Activated CD8-positive, alpha-beta T cell treated with anti-CD3 and anti-CD28 coated beads, Interleukin-2, amount 10 ng/mL, durations not matched to agents 7 days and 5 days (primary cell): ENCODE measurements around the gene ALPI. TPM values are rescaled to one million over a fixed set of nuclear protein-coding genes. Genes with fewer than 3 reads are reported as not detected.

ENCODE experiments used
- ATAC-seq: fragments of 150-1000 bp; cut with Tn5 transposase; one replicate; pipeline ENCODE4 v1.10.0; 2021; ENCODE audit warnings: moderate library complexity
- CTCF ChIA-PET: fragments of 350-600 bp; sonication (Branson Sonifier 250); formaldehyde crosslinking; loops from one replicate; lab custom pipeline; 2021; ENCODE audit warnings: antibody characterized with exemption; lab: Charles Lee
- POLR2A ChIA-PET: fragments of 350-600 bp; sonication (Branson Sonifier 250); formaldehyde crosslinking; loops from one replicate; lab custom pipeline; 2021; ENCODE audit warnings: antibody characterized with exemption; lab: Charles Lee
- DNase-seq: peaks from one replicate; pipeline ENCODE4 v3.0.0-alpha.2; 2020
- H3K27ac Mint-ChIP-seq: one replicate; pipeline ENCODE4 v1.8.0; 2021; ENCODE audit warnings: mild to moderate bottlenecking, mixed read lengths
- H3K27me3 Mint-ChIP-seq: one replicate; pipeline ENCODE4 v1.8.0; 2021; ENCODE audit warnings: low read depth, mixed read lengths
- H3K36me3 Mint-ChIP-seq: one replicate; pipeline ENCODE4 v1.8.0; 2021; ENCODE audit warnings: low read depth, mixed read lengths
- H3K4me1 Mint-ChIP-seq: one replicate; pipeline ENCODE4 v1.8.0; 2021; ENCODE audit warnings: low read depth, mixed read lengths
- H3K4me3 Mint-ChIP-seq: one replicate; pipeline ENCODE4 v1.8.0; 2021; ENCODE audit warnings: mild to moderate bottlenecking, mixed read lengths
- H3K9me3 Mint-ChIP-seq: one replicate; pipeline ENCODE4 v1.8.0; 2022; ENCODE audit warnings: mixed read lengths; ENCODE audit not compliant: insufficient read depth
- total RNA-seq, 2 experiments: library from RNA; stranded (reverse); gene quantifications; one replicate each; pipeline ENCODE4 v1.2.3, GENCODE V29; 2021

ALPI gene
- total RNA-seq, 2 experiments from 2014 or later: not detected

- Mint-ChIP-seq H3K36me3 (no peaks in the 10 kb centered on the region), H3K27ac (no peak overlapping the region), H3K27me3 (peaks cover 40% of the 10 kb centered on the region), H3K9me3 (no peaks in the 10 kb centered on the region), H3K4me1 (peaks cover 2% of the 10 kb centered on the region), H3K4me3 (no peak overlapping the region)
- ATAC-seq (no peak), DNase-seq (no peak)
- CTCF ChIA-PET: no interaction called here
- POLR2A ChIA-PET: interaction anchor here (0.6 kb wide), 1 partner anchor 33 kb away, joined by 3 read pairs; no protein-coding TSS in a partner anchor
Measured at GRCh38 chr2:232503809-232504323, 47.9 kb downstream of the ALPI start.

- Mint-ChIP-seq H3K9me3 (no peaks in the 10 kb centered on the region), H3K27me3 (peaks cover 38% of the 10 kb centered on the region), H3K27ac (no peak overlapping the region), H3K4me1 (peaks cover 2% of the 10 kb centered on the region), H3K4me3 (no peak overlapping the region), H3K36me3 (no peaks in the 10 kb centered on the region)
- ChIA-PET POLR2A (no interaction called here), CTCF (no interaction called here)
- DNase-seq (no peak), ATAC-seq (no peak)
Measured at GRCh38 chr2:232504438-232504837, 48.5 kb downstream of the ALPI start.

- Mint-ChIP-seq H3K27me3 (peaks cover 40% of the 10 kb centered on the region), H3K27ac (no peak overlapping the region), H3K9me3 (no peaks in the 10 kb centered on the region), H3K4me1 (peaks cover 2% of the 10 kb centered on the region), H3K36me3 (no peaks in the 10 kb centered on the region), H3K4me3 (no peak overlapping the region)
- ChIA-PET CTCF (no interaction called here), POLR2A (no interaction called here)
- no peak for DNase-seq
- ATAC-seq: no peak
Measured at GRCh38 chr2:232505856-232506255, 49.9 kb downstream of the ALPI start.

- ChIA-PET POLR2A (no interaction called here), CTCF (no interaction called here)
- ATAC-seq: no peak
- Mint-ChIP-seq H3K27me3 (peaks cover 37% of the 10 kb centered on the region), H3K4me1 (peaks cover 2% of the 10 kb centered on the region), H3K9me3 (no peaks in the 10 kb centered on the region), H3K4me3 (no peak overlapping the region), H3K36me3 (no peaks in the 10 kb centered on the region), H3K27ac (no peak overlapping the region)
- DNase-seq: no peak
Measured at GRCh38 chr2:232506709-232507108, 50.8 kb downstream of the ALPI start.

- ChIA-PET CTCF (no interaction called here), POLR2A (no interaction called here)
- no peak overlapping the region for H3K4me3 Mint-ChIP-seq
- H3K36me3 Mint-ChIP-seq: no peaks in the 10 kb centered on the region
- no peaks in the 10 kb centered on the region for H3K4me1 Mint-ChIP-seq
- no peak overlapping the region for H3K27ac Mint-ChIP-seq
- no peak for DNase-seq
- ATAC-seq: no peak
- H3K27me3 Mint-ChIP-seq: peaks cover 27% of the 10 kb centered on the region
- no peaks in the 10 kb centered on the region for H3K9me3 Mint-ChIP-seq
Measured at GRCh38 chr2:232508251-232508650, 52.3 kb downstream of the ALPI start.

Other genes starting within 250 kb of the ALPI start
- gene ALPP, start 77.4 kb upstream of the ALPI start, total RNA-seq: not detected
- gene ALPG, start 49.3 kb upstream of the ALPI start, total RNA-seq: not detected
- gene ECEL1, start 31.7 kb downstream of the ALPI start, total RNA-seq: not detected
- gene PRSS56, start 64.2 kb downstream of the ALPI start, total RNA-seq: not detected
- not detected for gene CHRND, start 70.0 kb downstream of the ALPI start, total RNA-seq
- not detected for gene CHRNG, start 83.5 kb downstream of the ALPI start, total RNA-seq
- gene TIGD1, start 94.4 kb downstream of the ALPI start, total RNA-seq: 1 to 10 TPM; 7.5 to 7.7 TPM
- gene EIF4E2, start 94.5 kb downstream of the ALPI start, total RNA-seq: 10 to 100 TPM; 68.5 to 76.7 TPM
- gene EFHD1, start 177.5 kb downstream of the ALPI start, total RNA-seq: 1 to 10 TPM; 6.0 to 6.6 TPM
- gene GIGYF2, start 241.2 kb downstream of the ALPI start, total RNA-seq: 10 to 100 TPM; 59.3 to 61.7 TPM